Colonic mucosa (tissue), 4 donors: ENCODE measurements around the gene DEPDC7. TPM values are rescaled to one million over a fixed set of nuclear protein-coding genes. Genes with fewer than 3 reads are reported as not detected.

ENCODE experiments used
- DNase-seq: peaks from one replicate; pipeline ENCODE4 v3.0.0-alpha.2; 2020
- H3K27ac ChIP-seq: fragments of 200-600 bp; one replicate; pipeline ENCODE4 v1.8.0; 2021
- H3K27me3 ChIP-seq: fragments of 200-600 bp; one replicate; pipeline ENCODE4 v1.8.0; 2021
- H3K36me3 ChIP-seq: fragments of 200-600 bp; one replicate; pipeline ENCODE4 v1.8.0; 2021
- H3K4me1 ChIP-seq: fragments of 200-600 bp; one replicate; pipeline ENCODE4 v1.8.0; 2021; ENCODE audit warnings: mild to moderate bottlenecking
- H3K4me3 ChIP-seq: fragments of 200-600 bp; one replicate; pipeline ENCODE4 v1.8.0; 2021
- H3K9ac ChIP-seq, 2 donors: one replicate each; pipeline ENCODE4 v1.7.0; 2013; ENCODE audit warnings: control low read depth in 2 of 2, low read depth in 2 of 2, low read length in 2 of 2
- H3K9me3 ChIP-seq: fragments of 200-600 bp; one replicate; pipeline ENCODE4 v1.8.0; 2021
- CTCF ChIP-seq: fragments of 200-600 bp; IDR thresholded peaks from one replicate; pipeline ENCODE4 v1.8.0; 2022; ENCODE audit warnings: antibody characterized with exemption, mild to moderate bottlenecking
- intact Hi-C: fragments of 100-400 bp; cut with DNase I; formaldehyde crosslinking; loops from one replicate; pipeline ENCODE4 v1.14.1; 2022
- total RNA-seq, 2 donors: library from RNA; stranded (reverse); fragmentation: NEBNext Ultra II Directional in 1 of 2; extraction: Animal tissue kit (Norgen Biotek cat#: 25700) in 1 of 2; gene quantifications; one replicate each; pipeline ENCODE4 v1.2.1, GENCODE V29; 2021
- donor health status: healthy.
- donor health status: DM: no; HTN: no; CAD: no.
- donor health status: DM: no; HTN: no; CAD: no.

The DEPDC7 gene
- total RNA-seq, 2 donors from 2014 or later, result 6.1 to 7.5 TPM

GRCh38 chr11:33035011-33035410 lies 19.3 kb downstream of the DEPDC7 start:
- Histone ChIP-seq H3K27ac (no peak overlapping the region), H3K27me3 (no peaks in the 10 kb centered on the region), H3K4me3 (no peak overlapping the region), H3K4me1 (no peaks in the 10 kb centered on the region), H3K36me3 (no peaks in the 10 kb centered on the region), H3K9me3 (no peaks in the 10 kb centered on the region), H3K9ac (no peak overlapping the region)
- TF ChIP-seq CTCF, result no peak
- intact Hi-C loops, result no loop called here
- no peak for DNase-seq

- H3K27ac ChIP-seq, result peak within 1 kb of the TSS; percentile 99
- peaks cover 8% of the 10 kb centered on the region for H3K4me1 ChIP-seq
- TF ChIP-seq CTCF, result no peak
- H3K4me3 ChIP-seq, result peak within 1 kb of the TSS; percentile 95
- H3K27me3 ChIP-seq, result no peaks in the 10 kb centered on the region
- H3K9me3 ChIP-seq, result no peaks in the 10 kb centered on the region
- intact Hi-C loops, result no loop called here
- H3K36me3 ChIP-seq, result peaks cover 8% of the 10 kb centered on the region
- peak within 1 kb of the TSS; percentile 87 to 89 for H3K9ac ChIP-seq
- peak; percentile 88 for DNase-seq
Observed at GRCh38 chr11:33039274-33040032, 23.8 kb downstream of the DEPDC7 start, which contains the start of gene TCP11L1. Gene TCP11L1, plus strand, starts transcription at chr11:33039572. Its CDS starts 4,202 bp downstream, at chr11:33043774.

GRCh38 chr11:33040033-33040861 lies 24.6 kb downstream of the DEPDC7 start:
- Histone ChIP-seq H3K9me3 (no peaks in the 10 kb centered on the region), H3K9ac (peak overlapping the region; percentile 87 to 89), H3K4me3 (peak overlapping the region; percentile 95), H3K27ac (peak overlapping the region; percentile 99), H3K4me1 (peaks cover 8% of the 10 kb centered on the region), H3K27me3 (no peaks in the 10 kb centered on the region), H3K36me3 (peaks cover 10% of the 10 kb centered on the region)
- intact Hi-C loops, result no loop called here
- no peak for TF ChIP-seq CTCF
- DNase-seq, result no peak

- Histone ChIP-seq H3K27me3 (no peaks in the 10 kb centered on the region), H3K9ac (peak overlapping the region in 1 of 2 donors; percentile 55), H3K36me3 (peaks cover 10% of the 10 kb centered on the region), H3K4me3 (no peak overlapping the region), H3K27ac (no peak overlapping the region), H3K4me1 (peaks cover 8% of the 10 kb centered on the region), H3K9me3 (no peaks in the 10 kb centered on the region)
- intact Hi-C loops, result no loop called here
- TF ChIP-seq CTCF, result no peak
- DNase-seq, result no peak
Observed at GRCh38 chr11:33040862-33041453, 25.3 kb downstream of the DEPDC7 start.

GRCh38 chr11:33043221-33043830 lies 27.6 kb downstream of the DEPDC7 start:
- no peak for DNase-seq
- no peaks in the 10 kb centered on the region for H3K9me3 ChIP-seq
- TF ChIP-seq CTCF, result no peak
- peaks cover 10% of the 10 kb centered on the region for H3K36me3 ChIP-seq
- H3K4me3 ChIP-seq, result no peak overlapping the region
- intact Hi-C loops, result no loop called here
- no peaks in the 10 kb centered on the region for H3K27me3 ChIP-seq
- no peak overlapping the region for H3K9ac ChIP-seq
- peaks cover 8% of the 10 kb centered on the region for H3K4me1 ChIP-seq
- no peak overlapping the region for H3K27ac ChIP-seq
